ENCODE results near the gene ANKH. TPM values are rescaled to one million over a fixed set of nuclear protein-coding genes. Genes with fewer than 3 reads are reported as not detected.
"Not testable (repeated sequence)": the region's sequence is repeated elsewhere in the genome, so short reads cannot be mapped to it uniquely, and the experiment has no call there.

Gene ANKH
- total and polyA plus RNA-seq, 4 donors: 9.3 to 57.1 (median 37.4) TPM

GRCh38 chr5:14818931-14819790, 52.4 kb downstream of the ANKH start:
- H3K27ac ChIP-seq (ENCODE audit: low read depth in 1 of 2, low read length in 2 of 2): no peak overlapping the region
- peaks cover 0 to 11% (median 0%) of the 10 kb centered on the region in 4 donors for H3K4me1 ChIP-seq (ENCODE audit: control insufficient read depth in 4 of 4, insufficient read depth in 4 of 4, low read length in 3 of 4)
- TF ChIP-seq ATF3 (IDR thresholded peaks at IDR 0.05) (no peak), TAF1 (conservative IDR thresholded peaks at IDR 0.05) (no peak), RXRA (IDR thresholded peaks at IDR 0.05) (no peak), EGR1 (IDR thresholded peaks at IDR 0.05; ENCODE audit: low read depth in 2 of 2) (no peak), CTCF (IDR thresholded peaks at IDR 0.05; ENCODE audit: low read depth, low read length, missing input control) (no peak), MAX (IDR thresholded peaks at IDR 0.05) (no peak), JUND (IDR thresholded peaks at IDR 0.05) (no peak), FOXA1 (IDR thresholded peaks at IDR 0.05) (no peak), HNF4A (conservative IDR thresholded peaks at IDR 0.05) (no peak), YY1 (IDR thresholded peaks at IDR 0.05) (no peak), HNF4G (IDR thresholded peaks at IDR 0.05) (no peak), SP1 (IDR thresholded peaks at IDR 0.05) (no peak), RAD21 (IDR thresholded peaks at IDR 0.05) (no peak)
- DNase-seq (ENCODE audit: low spot score): no peak
- H3K27me3 ChIP-seq (ENCODE audit: control insufficient read depth in 4 of 4, insufficient read depth in 4 of 4, low read length in 3 of 4): no peaks in the 10 kb centered on the region
- no peaks in the 10 kb centered on the region for H3K9me3 ChIP-seq (ENCODE audit: control insufficient read depth in 4 of 4, low read length in 3 of 4)
- WGBS: 90% methylated on average over 14 of the region's 14 CpGs
- H3K36me3 ChIP-seq (ENCODE audit: control insufficient read depth in 4 of 4, insufficient read depth in 3 of 4, low read depth in 1 of 4, low read length in 3 of 4): no peaks in the 10 kb centered on the region
- H3K9ac ChIP-seq (ENCODE audit: low read depth in 1 of 2, low read length in 2 of 2): no peak overlapping the region
- no peak overlapping the region for H3K4me3 ChIP-seq (ENCODE audit: low read depth in 1 of 3, low read length in 3 of 3)

GRCh38 chr5:14817762-14818136, 53.8 kb downstream of the ANKH start:
- not testable (repeated sequence) for H3K4me3 ChIP-seq (ENCODE audit: low read depth in 1 of 3, low read length in 3 of 3); H3K27me3 ChIP-seq (ENCODE audit: control insufficient read depth in 4 of 4, insufficient read depth in 4 of 4, low read length in 3 of 4); H3K9ac ChIP-seq (ENCODE audit: low read depth in 1 of 2, low read length in 2 of 2); H3K36me3 ChIP-seq (ENCODE audit: control insufficient read depth in 4 of 4, insufficient read depth in 3 of 4, low read depth in 1 of 4, low read length in 3 of 4); DNase-seq (ENCODE audit: low spot score); H3K9me3 ChIP-seq (ENCODE audit: control insufficient read depth in 4 of 4, low read length in 3 of 4)
- H3K4me1 ChIP-seq (ENCODE audit: control insufficient read depth in 4 of 4, insufficient read depth in 4 of 4, low read length in 3 of 4): peaks cover 0 to 11% (median 0%) of the 10 kb centered on the region in 4 donors
- H3K27ac ChIP-seq (ENCODE audit: low read depth in 1 of 2, low read length in 2 of 2): peak overlapping the region; percentile 67 to 83
- 96% methylated on average over 2 of the region's 2 CpGs for WGBS

GRCh38 chr5:14816999-14817761, 54.4 kb downstream of the ANKH start:
- DNase-seq (ENCODE audit: low spot score): no peak
- H3K27ac ChIP-seq (ENCODE audit: low read depth in 1 of 2, low read length in 2 of 2): peak overlapping the region; percentile 67 to 83
- H3K27me3 ChIP-seq (ENCODE audit: control insufficient read depth in 4 of 4, insufficient read depth in 4 of 4, low read length in 3 of 4): no peaks in the 10 kb centered on the region
- no peak overlapping the region for H3K4me3 ChIP-seq (ENCODE audit: low read depth in 1 of 3, low read length in 3 of 3)
- no peak overlapping the region for H3K9ac ChIP-seq (ENCODE audit: low read depth in 1 of 2, low read length in 2 of 2)
- WGBS: 53% methylated on average over 6 of the region's 6 CpGs
- no peaks in the 10 kb centered on the region for H3K36me3 ChIP-seq (ENCODE audit: control insufficient read depth in 4 of 4, insufficient read depth in 3 of 4, low read depth in 1 of 4, low read length in 3 of 4)
- peaks cover 0 to 11% (median 0%) of the 10 kb centered on the region in 4 donors for H3K4me1 ChIP-seq (ENCODE audit: control insufficient read depth in 4 of 4, insufficient read depth in 4 of 4, low read length in 3 of 4)
- no peaks in the 10 kb centered on the region for H3K9me3 ChIP-seq (ENCODE audit: control insufficient read depth in 4 of 4, low read length in 3 of 4)
- TF ChIP-seq ATF3 (IDR thresholded peaks at IDR 0.05) (no peak), RAD21 (IDR thresholded peaks at IDR 0.05) (peak; percentile 38 to 39), NR2F2 (IDR thresholded peaks at IDR 0.05) (no peak), FOXA2 (IDR thresholded peaks at IDR 0.05) (no peak), YY1 (IDR thresholded peaks at IDR 0.05) (peak; percentile 64), SP1 (IDR thresholded peaks at IDR 0.05) (no peak), MAX (IDR thresholded peaks at IDR 0.05) (no peak), EGR1 (IDR thresholded peaks at IDR 0.05; ENCODE audit: low read depth in 2 of 2) (no peak), RXRA (IDR thresholded peaks at IDR 0.05) (peak in 1 of 2 donors; percentile 61), HNF4A (conservative IDR thresholded peaks at IDR 0.05) (peak; percentile 15 to 74), JUND (IDR thresholded peaks at IDR 0.05) (peak in 1 of 2 donors; percentile 75), REST (IDR thresholded peaks at IDR 0.05) (peak; percentile 31)
